HUES48 (cell line): Measurements from ENCODE around the gene NFE2L2.

Source experiments
- H3K27ac ChIP-seq: one replicate; pipeline ENCODE4 v1.7.0; 2013; ENCODE audit warnings: low read depth, low read length, inconsistent platforms
- H3K27me3 ChIP-seq: 2 replicates; pipeline ENCODE4 v1.6.1; 2013; ENCODE audit warnings: mild to moderate bottlenecking, low read length; ENCODE audit not compliant: control insufficient read depth, insufficient read depth
- H3K36me3 ChIP-seq: 2 replicates; pipeline ENCODE4 v1.6.1; 2013; ENCODE audit warnings: low read length; ENCODE audit not compliant: control insufficient read depth, insufficient read depth
- H3K4me1 ChIP-seq: 2 replicates; pipeline ENCODE4 v1.6.1; 2013; ENCODE audit warnings: mild to moderate bottlenecking, low read length; ENCODE audit not compliant: control insufficient read depth, insufficient read depth
- H3K4me3 ChIP-seq: 2 replicates; pipeline ENCODE4 v1.5.1; 2013; ENCODE audit warnings: mild to moderate bottlenecking, low read depth, low read length
- H3K9ac ChIP-seq: 2 replicates; pipeline ENCODE4 v1.6.1; 2013; ENCODE audit warnings: mild to moderate bottlenecking, low read depth, low read length, moderate library complexity
- H3K9me3 ChIP-seq: 2 replicates; pipeline ENCODE4 v1.6.1; 2013; ENCODE audit warnings: low read length; ENCODE audit not compliant: control insufficient read depth, insufficient read depth

The NFE2L2 gene

DNA sequence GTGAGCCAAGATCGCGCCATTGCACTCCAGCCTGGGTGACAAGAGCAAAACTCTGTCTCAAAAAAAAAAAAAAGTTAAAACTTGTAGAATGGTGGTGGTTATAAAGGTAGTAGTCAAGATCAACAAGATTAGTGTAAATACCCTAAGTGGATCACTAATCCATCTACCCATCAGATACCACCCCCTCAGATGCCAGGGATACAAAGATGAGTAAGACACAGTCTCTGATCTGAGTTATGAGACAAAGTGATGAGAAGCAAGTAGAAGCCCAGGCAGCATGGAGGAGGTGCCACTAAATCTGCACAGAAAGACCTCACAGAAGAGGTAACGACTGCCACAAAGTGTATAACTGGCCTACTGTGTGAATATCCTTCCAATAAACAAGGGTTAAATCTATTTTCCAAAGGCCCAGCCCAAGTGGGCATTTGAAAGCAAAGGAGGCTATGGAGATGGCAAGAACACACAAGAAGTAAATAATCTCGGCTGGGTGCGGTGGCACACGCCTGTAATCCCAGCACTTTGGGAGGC, 20.2 kb downstream of the NFE2L2 start:
- Histone ChIP-seq H3K4me3 (no peak overlapping the region; the same call in 1 of the 2 replicates), H3K4me1 (peaks cover 50% of the 10 kb centered on the region), H3K36me3 (no peaks in the 10 kb centered on the region), H3K9me3 (no peaks in the 10 kb centered on the region), H3K27ac (peak overlapping the region; percentile 87), H3K9ac (no peak overlapping the region), H3K27me3 (no peaks in the 10 kb centered on the region)

DNA sequence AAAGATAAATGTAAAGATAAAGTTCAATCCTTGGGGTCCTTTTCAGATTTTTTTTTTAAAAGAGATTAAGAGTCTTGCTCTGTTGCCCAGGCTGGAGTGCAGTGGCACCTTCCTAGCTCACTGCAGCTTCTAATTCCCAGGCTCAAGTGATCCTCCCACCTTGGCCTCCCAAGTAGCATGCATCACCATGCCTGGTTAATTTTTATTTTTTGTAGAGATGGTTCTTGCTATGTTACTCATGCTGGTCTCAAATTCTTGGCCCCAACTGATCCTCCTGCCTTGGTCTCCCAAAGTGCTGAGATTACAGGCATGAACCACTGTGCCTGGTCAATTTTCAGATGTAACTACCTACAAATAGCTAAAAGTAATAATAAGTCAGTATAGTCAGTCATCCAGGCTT, 21.1 kb downstream of the NFE2L2 start:
- Histone ChIP-seq H3K27ac (peak overlapping the region; percentile 66), H3K4me1 (peaks cover 50% of the 10 kb centered on the region), H3K9ac (no peak overlapping the region), H3K9me3 (no peaks in the 10 kb centered on the region), H3K36me3 (no peaks in the 10 kb centered on the region), H3K4me3 (no peak overlapping the region), H3K27me3 (no peaks in the 10 kb centered on the region)

DNA sequence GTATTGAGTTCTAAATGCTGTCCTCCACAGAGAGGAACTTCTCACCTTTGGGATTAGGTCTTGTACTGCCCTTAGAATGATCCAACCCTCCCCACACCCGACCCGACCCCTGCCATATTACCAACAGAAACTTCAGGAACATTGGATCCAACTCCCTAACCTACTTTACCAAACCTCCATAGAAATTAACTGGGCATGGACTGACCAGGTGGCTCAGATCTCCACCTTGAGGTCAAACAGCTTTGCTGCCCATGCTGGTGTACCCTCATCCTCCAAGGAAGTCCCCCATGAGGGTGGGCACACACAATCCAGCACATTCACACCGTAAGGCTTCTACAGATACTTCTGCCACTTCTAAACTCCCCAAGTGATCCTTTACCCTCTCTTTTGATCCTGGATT, 21.5 kb downstream of the NFE2L2 start:
- Histone ChIP-seq H3K4me1 (peaks cover 50% of the 10 kb centered on the region), H3K36me3 (no peaks in the 10 kb centered on the region), H3K27me3 (no peaks in the 10 kb centered on the region), H3K9me3 (no peaks in the 10 kb centered on the region), H3K9ac (no peak overlapping the region), H3K4me3 (no peak overlapping the region), H3K27ac (peak overlapping the region; percentile 66)

DNA sequence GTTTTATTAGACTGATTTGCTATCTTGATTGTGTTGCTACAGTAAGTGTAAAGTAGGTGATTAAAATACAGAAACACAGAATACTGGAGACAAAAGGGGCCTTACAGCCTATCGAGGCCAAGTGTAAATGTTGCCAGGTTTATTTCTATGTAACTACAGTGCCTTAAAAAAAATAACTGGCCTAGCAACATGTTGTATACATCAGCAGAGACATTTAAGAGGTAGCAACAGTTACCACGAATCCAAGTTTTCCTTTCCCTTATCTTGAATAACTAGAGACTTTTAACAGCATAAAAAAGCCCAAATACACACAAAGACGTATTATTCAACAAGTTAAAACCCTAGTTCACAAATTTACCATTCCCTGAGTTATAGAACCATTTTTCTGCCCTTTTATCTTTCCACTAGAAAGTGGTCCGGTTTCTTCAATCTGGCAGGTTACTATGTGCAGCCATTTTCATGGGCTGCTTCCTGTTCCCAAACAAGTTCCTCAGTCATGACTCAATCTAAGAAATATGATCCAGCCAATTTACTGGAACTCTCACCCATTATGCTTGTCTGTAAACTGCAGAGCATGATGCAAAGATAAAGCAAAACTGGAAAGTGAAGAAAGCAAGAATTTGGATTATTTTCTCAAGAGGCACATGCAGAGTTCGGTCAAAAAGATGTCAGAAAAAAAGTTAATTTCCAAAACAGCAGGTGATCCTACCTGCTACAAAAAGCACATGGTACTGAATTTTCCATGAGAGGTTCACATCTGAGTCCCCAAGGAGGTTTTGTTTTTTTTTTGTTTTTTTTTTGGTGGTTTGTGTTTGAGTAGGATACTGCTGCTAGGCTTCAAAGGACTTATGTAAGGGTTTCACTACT, 22.2 kb downstream of the NFE2L2 start:
- Histone ChIP-seq H3K4me3 (no peak overlapping the region), H3K27ac (peak overlapping the region; percentile 66), H3K4me1 (peaks cover 50% of the 10 kb centered on the region), H3K9me3 (no peaks in the 10 kb centered on the region), H3K9ac (peak overlapping the region; percentile 5; the same call in 1 of the 2 replicates), H3K36me3 (no peaks in the 10 kb centered on the region), H3K27me3 (no peaks in the 10 kb centered on the region)

DNA sequence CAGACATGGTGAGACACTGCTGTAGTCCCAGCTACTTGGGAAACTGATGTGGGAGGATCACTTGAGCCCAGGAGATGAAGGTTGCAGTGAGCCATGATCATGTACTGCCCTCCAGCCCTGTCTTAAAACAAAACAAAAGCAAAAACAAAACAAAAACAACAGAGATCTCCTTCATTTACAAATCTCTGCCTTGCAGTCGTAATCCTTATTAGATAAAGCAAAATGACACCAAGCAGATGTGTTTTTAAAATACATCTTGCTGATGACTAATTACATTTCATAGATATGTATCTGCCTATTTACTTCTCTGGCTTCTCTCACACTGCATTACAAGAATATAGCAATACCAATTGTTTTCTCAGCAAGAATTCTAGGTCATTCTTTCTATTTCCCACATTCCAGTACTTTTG, 22.8 kb downstream of the NFE2L2 start:
- Histone ChIP-seq H3K9ac (no peak overlapping the region), H3K9me3 (no peaks in the 10 kb centered on the region), H3K27ac (peak overlapping the region; percentile 66), H3K4me3 (no peak overlapping the region), H3K4me1 (peaks cover 50% of the 10 kb centered on the region), H3K27me3 (no peaks in the 10 kb centered on the region), H3K36me3 (no peaks in the 10 kb centered on the region)

DNA sequence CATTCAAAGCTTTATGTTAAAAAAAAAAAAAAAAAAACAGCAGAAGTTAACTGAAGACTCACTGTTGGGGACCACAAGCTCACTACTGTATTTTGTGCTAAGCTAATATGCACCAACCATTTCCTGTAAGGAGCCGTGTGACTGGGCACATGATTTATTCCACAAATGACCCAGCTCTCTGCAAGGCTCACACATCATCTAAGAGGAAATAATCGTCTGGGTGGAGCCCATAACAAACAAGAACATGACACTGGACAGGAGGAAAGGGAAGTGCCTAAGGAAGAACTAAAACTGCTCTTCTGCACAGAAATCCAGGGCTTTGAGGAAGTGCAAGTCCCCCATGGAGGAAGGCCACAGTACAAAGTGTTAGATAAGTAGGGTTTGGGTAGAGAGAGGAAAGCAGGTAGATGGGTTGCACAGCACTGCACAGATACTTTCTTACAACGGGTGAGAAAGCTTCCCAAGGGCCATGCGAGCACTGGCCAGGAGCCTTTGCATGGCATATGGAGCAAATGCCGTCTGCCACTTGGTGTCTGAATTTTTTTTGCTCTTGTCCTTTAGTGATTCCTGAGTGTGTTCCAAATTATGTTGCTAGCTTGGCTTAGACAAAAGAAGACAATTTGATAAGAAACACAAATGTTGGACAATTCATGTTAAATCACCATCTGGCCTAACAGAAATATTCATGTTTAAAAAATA, 24.4 kb downstream of the NFE2L2 start:
- H3K27me3 ChIP-seq = no peaks in the 10 kb centered on the region
- no peak overlapping the region for H3K4me3 ChIP-seq
- no peaks in the 10 kb centered on the region; the same call in 1 of the 2 replicates for H3K36me3 ChIP-seq
- no peaks in the 10 kb centered on the region for H3K9me3 ChIP-seq
- no peak overlapping the region for H3K27ac ChIP-seq
- H3K9ac ChIP-seq = no peak overlapping the region
- peaks cover 41% of the 10 kb centered on the region for H3K4me1 ChIP-seq

DNA sequence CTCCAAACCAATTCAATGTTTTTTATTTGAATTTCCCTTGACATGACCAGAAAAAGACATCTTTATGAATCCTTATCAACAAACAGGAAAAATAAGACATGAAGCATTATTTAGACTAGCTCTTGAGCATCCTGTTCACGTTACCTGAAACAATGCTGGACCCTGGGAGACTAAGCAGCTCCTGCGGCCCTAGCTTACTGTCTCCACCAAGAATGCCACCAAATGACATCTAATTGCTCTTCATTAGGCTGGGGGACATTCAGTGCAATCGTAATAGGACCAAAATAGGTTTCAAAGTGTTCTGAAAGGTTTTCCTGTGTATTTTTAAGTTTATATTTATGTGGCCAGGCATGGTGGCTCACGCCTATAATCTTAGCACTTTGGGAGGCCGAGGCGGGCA, 25.5 kb downstream of the NFE2L2 start:
- no peaks in the 10 kb centered on the region for H3K9me3 ChIP-seq
- H3K4me3 ChIP-seq = no peak overlapping the region
- H3K27me3 ChIP-seq = no peaks in the 10 kb centered on the region
- no peak overlapping the region for H3K9ac ChIP-seq
- H3K36me3 ChIP-seq = peaks cover 6% of the 10 kb centered on the region
- H3K4me1 ChIP-seq = peaks cover 33% of the 10 kb centered on the region
- no peak overlapping the region for H3K27ac ChIP-seq

DNA sequence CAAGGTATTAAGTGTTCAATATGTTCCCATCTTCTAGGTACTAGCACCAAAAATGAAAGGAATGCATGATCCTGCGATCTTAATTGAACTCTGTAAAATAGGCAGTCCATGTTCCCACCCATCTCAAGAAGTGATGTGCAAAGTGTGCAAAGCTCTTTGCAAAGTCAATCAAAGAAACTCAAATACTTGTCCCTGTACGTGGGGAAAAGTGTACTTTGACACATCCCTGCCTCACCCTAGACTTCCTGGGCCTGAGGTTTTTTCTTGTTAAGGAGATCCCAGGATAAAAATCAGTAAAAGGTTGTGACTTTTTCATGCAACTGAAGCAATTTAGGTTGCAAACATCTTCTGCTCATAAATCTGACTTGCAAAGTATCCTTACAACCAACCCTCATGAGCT, 26.6 kb downstream of the NFE2L2 start:
- H3K36me3 ChIP-seq = peaks cover 17% of the 10 kb centered on the region

DNA sequence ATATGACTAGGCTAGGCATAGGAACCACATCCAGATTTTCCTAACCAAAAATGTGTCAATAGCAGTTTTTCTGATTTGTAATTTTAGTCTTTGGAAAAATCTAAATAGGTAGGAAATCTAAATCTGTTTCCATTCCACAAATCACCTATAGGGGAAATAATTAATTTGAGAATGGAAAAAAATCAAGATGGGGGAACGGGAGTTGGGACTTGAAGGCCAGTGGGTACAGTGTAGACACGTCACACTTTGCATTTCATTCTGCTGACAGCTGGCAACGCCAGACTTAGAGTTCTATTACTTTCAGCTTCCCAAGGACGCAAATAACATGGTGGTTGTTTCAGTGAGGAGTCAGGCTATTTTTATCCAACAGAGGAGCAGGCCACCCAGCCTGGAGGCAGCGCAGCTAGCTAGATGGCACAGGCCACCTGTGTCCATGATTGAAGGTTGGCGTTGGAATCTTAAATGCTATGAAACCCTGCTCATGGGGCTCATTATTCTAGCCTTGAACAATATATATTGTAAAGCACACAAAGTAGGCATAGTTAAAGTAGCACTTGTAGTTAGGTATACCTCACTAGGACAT, 28.6 kb downstream of the NFE2L2 start:
- Histone ChIP-seq H3K27me3 (no peaks in the 10 kb centered on the region), H3K4me1 (peaks cover 10% of the 10 kb centered on the region), H3K9me3 (no peaks in the 10 kb centered on the region), H3K27ac (no peak overlapping the region), H3K4me3 (no peak overlapping the region), H3K9ac (no peak overlapping the region), H3K36me3 (peaks cover 37% of the 10 kb centered on the region)

More for the DNA sequence above, 26.6 kb downstream of the NFE2L2 start:
- Histone ChIP-seq H3K4me1 (peaks cover 30% of the 10 kb centered on the region), H3K9ac (no peak overlapping the region), H3K27ac (no peak overlapping the region), H3K27me3 (no peaks in the 10 kb centered on the region), H3K4me3 (no peak overlapping the region), H3K9me3 (no peaks in the 10 kb centered on the region)

DNA sequence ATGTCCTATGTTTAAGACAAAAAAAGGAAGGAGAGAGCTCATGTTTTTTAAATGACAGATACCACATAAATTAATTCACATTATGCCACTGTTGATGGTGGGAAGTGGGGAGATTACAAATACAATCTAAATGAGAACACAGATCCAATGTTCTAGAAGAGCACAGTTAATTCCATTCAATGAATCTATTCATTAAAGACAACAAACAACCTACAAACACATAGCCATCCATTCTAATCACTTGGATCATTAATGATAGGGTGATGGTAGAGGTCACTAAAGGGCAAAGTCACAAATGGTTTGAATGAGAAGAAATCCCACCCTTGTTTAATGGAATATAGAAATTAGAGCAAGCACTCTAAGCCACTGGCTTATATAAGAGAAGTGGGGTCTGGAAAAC, 30.3 kb downstream of the NFE2L2 start:
- no peak overlapping the region for H3K9ac ChIP-seq
- no peak overlapping the region for H3K4me3 ChIP-seq
- H3K27ac ChIP-seq = no peak overlapping the region
- no peaks in the 10 kb centered on the region for H3K9me3 ChIP-seq
- H3K27me3 ChIP-seq = no peaks in the 10 kb centered on the region
- no peaks in the 10 kb centered on the region; the same call in 1 of the 2 replicates for H3K4me1 ChIP-seq
- H3K36me3 ChIP-seq = peaks cover 52% of the 10 kb centered on the region
